GM19238 (cell line): Measurements from ENCODE around the gene NPB.

ENCODE experiments used
- DNase-seq: peaks from one replicate; pipeline ENCODE4 v3.0.0; 2011; ENCODE audit warnings: low spot score; ENCODE audit not compliant: insufficient read length

Gene NPB

DNA sequence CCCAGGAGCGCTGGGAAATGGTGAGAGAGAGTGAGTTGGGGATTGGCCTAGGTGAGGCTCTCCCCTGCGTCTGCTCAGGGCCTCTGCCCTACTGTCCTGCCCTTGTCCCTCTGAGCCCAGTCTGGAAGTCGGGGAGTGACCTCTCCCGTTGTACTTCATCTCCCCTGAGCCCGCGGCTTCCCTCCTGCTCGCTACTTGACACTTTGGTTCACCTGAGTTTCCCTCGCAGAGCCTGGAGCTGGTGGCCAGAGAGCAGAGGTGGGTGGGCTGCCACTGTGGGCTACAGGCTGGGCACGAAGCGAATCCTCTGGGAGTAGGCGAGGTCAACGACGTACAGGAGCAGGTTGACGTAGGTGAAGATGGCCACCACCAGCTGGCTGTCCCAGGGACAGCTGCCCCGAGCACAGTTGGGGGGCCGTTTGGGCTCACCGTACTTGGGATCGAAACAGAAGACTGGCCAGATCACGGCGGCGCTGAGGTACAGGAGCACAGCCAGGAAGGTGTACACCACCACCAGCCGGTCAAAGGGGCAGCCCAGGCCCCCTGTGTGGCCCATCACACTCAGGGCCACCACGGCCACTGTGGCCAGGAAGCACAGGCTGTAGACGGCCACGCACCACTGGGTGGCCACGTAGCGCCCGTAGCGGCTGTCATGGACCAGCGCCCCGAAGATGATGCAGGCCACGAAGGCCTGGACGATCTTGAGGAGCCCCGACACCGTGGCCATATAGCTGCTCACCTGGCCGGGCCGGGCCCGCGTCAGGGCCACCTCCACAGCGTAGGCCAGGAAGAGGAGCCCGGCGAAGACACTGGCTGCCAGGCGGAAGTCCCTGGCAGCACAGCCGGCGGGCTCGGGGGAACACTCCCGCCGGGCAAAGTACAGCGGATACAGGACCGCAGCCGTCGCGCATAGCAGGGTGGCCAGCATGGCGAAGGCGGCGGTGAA lies 38.8 kb downstream of the NPB start:
- no peak for DNase-seq

- no peak for DNase-seq
Measured at GRCh38 chr17:81941484-81942166, 39.6 kb downstream of the NPB start.

- DNase-seq: no peak
Measured at GRCh38 chr17:81942167-81942553, 40.1 kb downstream of the NPB start.

GRCh38 chr17:81944858-81945257 lies 42.8 kb downstream of the NPB start:
- no peak for DNase-seq

GRCh38 chr17:81947189-81947588 lies 45.2 kb downstream of the NPB start, which contains the start of gene MYADML2:
Gene MYADML2, minus strand, starts transcription at chr17:81947233. Its CDS starts 5,492 bp downstream, at chr17:81941741.
- DNase-seq: no peak

DNA sequence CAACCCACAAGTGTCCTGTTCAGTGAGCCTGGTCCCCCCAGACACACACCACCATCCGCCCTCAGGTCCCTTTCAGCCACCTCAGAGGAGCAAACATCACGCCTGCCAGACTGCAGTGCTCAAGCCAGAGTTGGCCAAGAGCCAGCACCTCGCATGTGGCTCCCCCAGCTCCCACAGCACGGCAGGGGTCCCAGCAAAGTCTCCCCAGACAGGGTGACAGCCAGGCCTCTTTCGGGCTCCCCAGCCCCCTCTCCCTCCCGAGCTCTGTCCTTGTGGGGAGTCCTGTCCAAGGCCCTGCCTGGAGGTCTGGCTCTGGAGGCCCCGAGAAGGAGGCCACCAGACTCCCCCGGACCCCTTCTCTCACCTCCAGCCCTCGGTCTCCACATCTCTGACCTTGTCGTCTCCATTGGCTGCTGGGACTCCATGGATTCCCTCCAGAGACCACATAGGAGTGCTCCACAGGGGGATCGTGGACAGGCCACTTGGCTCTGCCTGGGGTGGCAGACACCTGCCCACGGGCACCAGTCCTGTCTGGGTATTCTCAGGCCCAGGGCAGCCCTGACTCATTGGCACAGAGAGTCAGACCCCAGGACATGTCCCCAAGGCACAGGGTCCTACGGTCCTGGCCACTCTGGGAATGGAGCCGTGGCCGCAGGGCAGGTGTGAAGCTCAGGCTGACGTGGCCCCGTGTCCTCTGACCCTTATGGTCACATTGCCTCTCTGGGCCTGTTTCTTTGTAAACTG lies 46.8 kb downstream of the NPB start:
- no peak for DNase-seq

DNA sequence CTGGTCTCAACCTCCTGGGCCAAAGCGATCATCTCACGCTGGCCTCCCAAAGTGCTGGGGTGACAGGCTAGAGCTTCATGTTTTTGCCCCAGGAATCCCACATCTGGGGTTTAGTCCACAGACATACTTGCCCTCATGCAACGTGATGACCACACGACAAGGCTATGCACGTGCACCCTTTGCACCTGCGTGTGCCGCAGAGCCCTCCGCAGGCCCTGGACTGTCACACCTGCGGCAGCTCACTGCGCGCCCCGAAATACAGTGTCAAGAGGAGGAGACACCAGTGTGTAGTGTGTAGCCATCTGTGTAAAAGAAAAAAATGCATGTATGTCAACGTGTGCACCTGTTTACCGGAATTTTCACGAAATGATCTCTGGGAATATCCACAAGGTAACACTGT lies 48.5 kb downstream of the NPB start:
- no peak for DNase-seq

DNA sequence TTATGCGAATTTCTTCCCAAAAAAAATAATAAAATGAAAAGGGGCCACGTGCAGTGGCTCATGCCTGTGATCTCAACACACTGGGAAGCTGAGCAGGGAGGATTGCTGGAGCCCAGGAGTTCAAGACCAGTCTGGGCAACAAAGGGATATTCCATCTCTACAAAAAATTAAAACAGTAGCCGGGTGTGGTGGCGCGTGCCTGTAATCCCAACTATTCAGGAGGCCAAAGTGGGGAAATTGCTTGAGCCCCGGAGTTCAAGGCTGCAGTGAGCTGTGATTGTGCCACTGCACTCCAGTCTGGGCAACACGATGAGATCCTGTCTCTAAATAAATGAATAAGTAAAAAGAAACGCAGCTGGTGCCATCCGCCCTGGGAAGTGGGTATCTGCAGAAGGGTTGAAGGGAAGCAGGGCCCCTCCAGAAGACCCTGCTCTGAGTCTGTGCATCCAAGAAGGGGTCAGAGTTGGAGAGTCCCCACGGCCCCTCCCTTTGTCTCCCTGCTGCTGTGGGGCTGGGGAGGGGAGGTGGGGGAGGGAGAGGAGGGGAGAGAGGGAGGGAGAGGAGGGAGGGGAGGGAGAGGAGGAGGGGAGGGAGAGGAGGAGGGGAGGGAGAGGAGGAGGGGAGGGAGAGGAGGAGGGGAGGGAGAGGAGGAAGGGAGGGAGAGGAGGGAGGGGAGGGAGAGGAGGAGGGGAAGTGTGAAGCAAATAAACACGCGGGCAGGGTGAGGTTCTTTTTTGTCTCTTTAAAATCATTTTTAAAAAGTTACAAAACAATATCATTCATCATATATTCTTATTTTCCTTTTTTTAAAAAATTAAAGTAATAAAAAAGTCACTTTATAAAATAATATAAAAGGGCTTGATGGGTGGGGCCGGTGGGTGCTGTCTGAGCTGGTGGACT lies 50.0 kb downstream of the NPB start:
- DNase-seq: no peak
